Gastrocnemius medialis (tissue), 4 donors: ENCODE data around the gene ENO4.

ENCODE experiments used
- POLR2A ChIP-seq, 2 donors: fragments of 450-650 bp; IDR thresholded peaks; one replicate each; pipeline ENCODE4 v1.6.1; 2017; ENCODE audit warnings: antibody characterized with exemption in 2 of 2, mild to moderate bottlenecking in 2 of 2, moderate library complexity in 2 of 2
- TF ChIP-seq, protein P1 (sequence below), 5 experiments: fragments of 450-650 bp in 3 of 5; fragments of 200-600 bp in 2 of 5; sonication (generic) in 2 of 5; IDR thresholded peaks in 4 of 5; conservative IDR thresholded peaks in 1 of 5; 1 replicate in 4 of 5; 2 replicates in 1 of 5; pipeline ENCODE4 v1.5.1; 2016 to 2019; ENCODE audit warnings: antibody characterized with exemption in 5 of 5, mild to moderate bottlenecking in 3 of 5, moderate library complexity in 3 of 5

DNA sequence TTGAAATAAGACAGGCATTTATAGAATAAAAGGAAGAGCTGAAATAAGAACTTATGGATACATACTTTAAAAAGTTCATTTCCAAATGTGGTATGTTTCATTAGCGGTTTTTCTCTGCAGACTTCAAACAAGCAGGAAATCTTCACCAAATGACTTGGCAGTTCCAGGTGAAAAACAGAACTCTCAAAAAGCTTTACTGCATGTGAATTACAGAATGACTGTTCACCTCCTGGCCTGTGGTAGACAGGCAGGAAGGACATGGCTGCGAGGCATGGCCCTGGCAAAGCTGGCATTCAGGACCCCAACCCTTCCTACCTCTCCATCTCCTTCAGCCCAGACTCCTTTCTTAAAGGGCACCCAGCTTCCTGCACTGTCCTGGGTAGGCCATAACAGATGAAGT is 21.2 kb upstream of the ENO4 start:
- TF ChIP-seq POLR2A (IDR thresholded peaks at IDR 0.05) = no peak
- TF ChIP-seq, protein P1, sequence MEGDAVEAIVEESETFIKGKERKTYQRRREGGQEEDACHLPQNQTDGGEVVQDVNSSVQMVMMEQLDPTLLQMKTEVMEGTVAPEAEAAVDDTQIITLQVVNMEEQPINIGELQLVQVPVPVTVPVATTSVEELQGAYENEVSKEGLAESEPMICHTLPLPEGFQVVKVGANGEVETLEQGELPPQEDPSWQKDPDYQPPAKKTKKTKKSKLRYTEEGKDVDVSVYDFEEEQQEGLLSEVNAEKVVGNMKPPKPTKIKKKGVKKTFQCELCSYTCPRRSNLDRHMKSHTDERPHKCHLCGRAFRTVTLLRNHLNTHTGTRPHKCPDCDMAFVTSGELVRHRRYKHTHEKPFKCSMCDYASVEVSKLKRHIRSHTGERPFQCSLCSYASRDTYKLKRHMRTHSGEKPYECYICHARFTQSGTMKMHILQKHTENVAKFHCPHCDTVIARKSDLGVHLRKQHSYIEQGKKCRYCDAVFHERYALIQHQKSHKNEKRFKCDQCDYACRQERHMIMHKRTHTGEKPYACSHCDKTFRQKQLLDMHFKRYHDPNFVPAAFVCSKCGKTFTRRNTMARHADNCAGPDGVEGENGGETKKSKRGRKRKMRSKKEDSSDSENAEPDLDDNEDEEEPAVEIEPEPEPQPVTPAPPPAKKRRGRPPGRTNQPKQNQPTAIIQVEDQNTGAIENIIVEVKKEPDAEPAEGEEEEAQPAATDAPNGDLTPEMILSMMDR (IDR thresholded peaks at IDR 0.05 in 4 of 5, conservative IDR thresholded peaks at IDR 0.05 in 1 of 5) = no peak
